Smooth muscle cell (in vitro differentiated cells): ENCODE data around the gene MTHFSD. TPM values are rescaled to one million over a fixed set of nuclear protein-coding genes. Genes with fewer than 3 reads are reported as not detected.

Experiments
- DNase-seq: peaks from one replicate; lab custom pipeline; 2025; ENCODE audit not compliant: unreplicated experiment; lab: John Stamatoyannopoulos, UW
- H2AFZ ChIP-seq: fragments of 200-600 bp; sonication (generic); 2 replicates; pipeline ENCODE4 v1.6.0; 2016; ENCODE audit warnings: antibody characterized with exemption, low read depth, mild to moderate bottlenecking
- H3F3A ChIP-seq: fragments of 200-600 bp; sonication (generic); 2 replicates; pipeline ENCODE4 v1.6.0; 2017; ENCODE audit warnings: antibody characterized with exemption, low read depth
- H3K27ac ChIP-seq: fragments of 200-600 bp; sonication (generic); 2 replicates; pipeline ENCODE4 v1.5.1; 2016; ENCODE audit warnings: low read depth, mild to moderate bottlenecking
- H3K27me3 ChIP-seq: fragments of 200-600 bp; sonication (generic); 2 replicates; pipeline ENCODE4 v1.6.1; 2016; ENCODE audit warnings: low read depth, mild to moderate bottlenecking
- H3K36me3 ChIP-seq: fragments of 200-600 bp; sonication (generic); 2 replicates; pipeline ENCODE4 v1.5.1; 2016; ENCODE audit warnings: low read depth
- H3K4me1 ChIP-seq: fragments of 200-600 bp; sonication (generic); 2 replicates; pipeline ENCODE4 v1.5.1; 2016; ENCODE audit warnings: low read depth
- H3K4me2 ChIP-seq: fragments of 200-600 bp; sonication (generic); 2 replicates; pipeline ENCODE4 v1.6.0; 2016; ENCODE audit warnings: mild to moderate bottlenecking
- H3K4me3 ChIP-seq: fragments of 200-600 bp; sonication (generic); 2 replicates; pipeline ENCODE4 v1.5.1; 2016; ENCODE audit warnings: mild to moderate bottlenecking
- H3K79me2 ChIP-seq: fragments of 200-600 bp; sonication (generic); 2 replicates; pipeline ENCODE4 v1.6.0; 2016; ENCODE audit warnings: low read depth, mild to moderate bottlenecking
- H3K9ac ChIP-seq: fragments of 200-600 bp; sonication (generic); 2 replicates; pipeline ENCODE4 v1.6.0; 2016; ENCODE audit warnings: low read depth
- H3K9me3 ChIP-seq: fragments of 200-600 bp; sonication (generic); replicated peaks from 2 replicates; pipeline ENCODE4 v1.5.1; 2016; ENCODE audit warnings: low read depth
- H4K20me1 ChIP-seq: fragments of 200-600 bp; sonication (generic); 2 replicates; pipeline ENCODE4 v1.6.0; 2016; ENCODE audit warnings: low read depth
- CTCF ChIP-seq: fragments of 200-600 bp; sonication (generic); IDR thresholded peaks from 2 replicates; pipeline ENCODE4 v1.5.1; 2017; ENCODE audit warnings: borderline replicate concordance, mild to moderate bottlenecking, antibody characterized with exemption; ENCODE audit not compliant: insufficient read depth, poor library complexity, severe bottlenecking
- WGBS: methylation state at CpG from one replicate; pipeline ENCODE4 v1.1.7; 2016; ENCODE audit warnings: low lambda C conversion rate; 5-methylcytosine and 5-hydroxymethylcytosine counted together
- polyA plus RNA-seq: library from polyadenylated mRNA; unstranded; fragments of >200 nt; fragmentation: Nextera tagmentation; extraction: Ambion mirVana; gene quantifications from 2 replicates; pipeline ENCODE4 v1.2.1, GENCODE V29; 2016
- total RNA-seq: library from RNA; depleted of rRNA; stranded (reverse); fragments of >200 nt; gene quantifications from 2 replicates; pipeline ENCODE4 v1.2.3, GENCODE V29; 2014

The MTHFSD gene
- total and polyA plus RNA-seq, 2 experiments from 2014 or later, result 13.3 to 23.0 TPM

- Histone ChIP-seq H4K20me1 (peaks cover 41% of the 10 kb centered on the region), H2AFZ (no peak overlapping the region), H3F3A (peaks cover 6% of the 10 kb centered on the region), H3K4me3 (peak overlapping the region; percentile 73), H3K27ac (peak overlapping the region; percentile 83), H3K27me3 (peaks cover 42% of the 10 kb centered on the region), H3K4me2 (peak overlapping the region; percentile 89), H3K9ac (peak overlapping the region; percentile 22), H3K36me3 (no peaks in the 10 kb centered on the region), H3K79me2 (peaks cover 48% of the 10 kb centered on the region), H3K9me3 (no peaks in the 10 kb centered on the region), H3K4me1 (peaks cover 6% of the 10 kb centered on the region)
- DNase-seq, result peak; percentile 49
- no peak for TF ChIP-seq CTCF
- WGBS, result 8% methylated on average over 29 of the region's 29 CpGs
These were observed 38.4 kb downstream of the MTHFSD start for GRCh38 chr16:86516623-86517003.

- H3K9me3 ChIP-seq, result no peaks in the 10 kb centered on the region
- H3K27me3 ChIP-seq, result peaks cover 44% of the 10 kb centered on the region
- H3K9ac ChIP-seq, result peak overlapping the region; percentile 85
- H4K20me1 ChIP-seq, result peaks cover 47% of the 10 kb centered on the region
- WGBS, result 4% methylated on average over 64 of the region's 64 CpGs
- no peaks in the 10 kb centered on the region for H3K36me3 ChIP-seq
- peak overlapping the region; percentile 73 for H3K4me3 ChIP-seq
- H3K27ac ChIP-seq, result peak overlapping the region; percentile 83
- no peak for TF ChIP-seq CTCF
- H3F3A ChIP-seq, result peaks cover 6% of the 10 kb centered on the region
- H3K4me2 ChIP-seq, result peak overlapping the region; percentile 89
- H2AFZ ChIP-seq, result no peak overlapping the region
- peaks cover 54% of the 10 kb centered on the region for H3K79me2 ChIP-seq
- peaks cover 6% of the 10 kb centered on the region for H3K4me1 ChIP-seq
- DNase-seq, result no peak
These were observed 39.0 kb downstream of the MTHFSD start for GRCh38 chr16:86515777-86516622.

- Histone ChIP-seq H3K4me3 (peak overlapping the region; percentile 73), H3K4me2 (peak overlapping the region; percentile 89), H3K27me3 (peaks cover 44% of the 10 kb centered on the region), H3K27ac (peak overlapping the region; percentile 83), H3K9ac (peak overlapping the region; percentile 85), H2AFZ (no peak overlapping the region), H3K4me1 (peaks cover 6% of the 10 kb centered on the region), H3K79me2 (peaks cover 59% of the 10 kb centered on the region), H3K36me3 (no peaks in the 10 kb centered on the region), H3F3A (peaks cover 6% of the 10 kb centered on the region), H4K20me1 (peaks cover 52% of the 10 kb centered on the region), H3K9me3 (no peaks in the 10 kb centered on the region)
- 3% methylated on average over 28 of the region's 29 CpGs for whole genome bisulfite sequencing
- DNase-seq, result no peak
- TF ChIP-seq CTCF, result no peak
These were observed 39.6 kb downstream of the MTHFSD start for GRCh38 chr16:86515413-86515776.
